T-cell (primary cell): ENCODE data around the gene ELMO2. TPM values are rescaled to one million over a fixed set of nuclear protein-coding genes. Genes with fewer than 3 reads are reported as not detected.

Source experiments
- ATAC-seq, 4 experiments: fragments of 200-7000 bp in 3 of 4; fragments of 150-1000 bp in 1 of 4; cut with Tn5 transposase; replicated peaks in 1 of 4; 1 replicate in 3 of 4; 2 replicates in 1 of 4; pipeline ENCODE4 v1.10.0; 2021; ENCODE audit warnings: moderate library complexity in 3 of 4, mild to moderate bottlenecking in 2 of 4, moderate number of reproducible peaks in 1 of 4
- CTCF ChIA-PET, 2 donors: fragments of 300-600 bp; sonication (Branson Sonifier 250); formaldehyde crosslinking; loops; one replicate each; lab custom pipeline; 2022; ENCODE audit warnings: antibody characterized with exemption in 2 of 2; lab: Charles Lee
- POLR2A ChIA-PET, 2 donors: fragments of 300-600 bp; sonication (Branson Sonifier 250); formaldehyde crosslinking; loops; one replicate each; lab custom pipeline; 2022; ENCODE audit warnings: antibody characterized with exemption in 2 of 2; lab: Charles Lee
- DNase-seq, 35 experiments: peaks; one replicate each; pipeline versions ENCODE4 v3.0.0 to v3.0.0-alpha.2; 2013 to 2023
- H3K27ac ChIP-seq: one replicate; pipeline ENCODE4 v1.5.1; 2013; ENCODE audit warnings: low read length
- H3K27me3 ChIP-seq, 2 experiments: replicated peaks in 1 of 2; 1 replicate in 1 of 2; 2 replicates in 1 of 2; pipeline versions ENCODE4 v1.6.1 to v1.7.0; 2013; ENCODE audit warnings: low read length in 1 of 2, mixed read lengths in 1 of 2; ENCODE audit not compliant: control insufficient read depth in 2 of 2, insufficient read depth in 2 of 2; ENCODE audit errors: extremely low read depth in 1 of 2
- H3K36me3 ChIP-seq, 2 donors: 1 replicate in 1 of 2; 2 replicates in 1 of 2; pipeline versions ENCODE4 v1.6.1 to v1.7.0; 2013; ENCODE audit warnings: low read length in 1 of 2; ENCODE audit not compliant: control insufficient read depth in 2 of 2, insufficient read depth in 1 of 2; ENCODE audit errors: extremely low read depth in 1 of 2
- H3K4me1 ChIP-seq, 2 experiments: 1 replicate in 1 of 2; 2 replicates in 1 of 2; pipeline versions ENCODE4 v1.6.1 to v1.7.0; 2013; ENCODE audit warnings: low read length in 2 of 2, mixed read lengths in 1 of 2; ENCODE audit not compliant: insufficient read depth in 2 of 2, control insufficient read depth in 1 of 2; ENCODE audit errors: extremely low read depth in 1 of 2
- H3K4me3 ChIP-seq, 2 donors: 1 replicate in 1 of 2; 2 replicates in 1 of 2; pipeline versions ENCODE4 v1.5.1 to v1.7.0; 2013; ENCODE audit warnings: mild to moderate bottlenecking in 2 of 2, low read length in 1 of 2, moderate library complexity in 1 of 2; ENCODE audit not compliant: control insufficient read depth in 1 of 2; ENCODE audit errors: extremely low read depth in 1 of 2
- H3K9me3 ChIP-seq: 2 replicates; pipeline ENCODE4 v1.7.0; 2013
- H3K27ac Mint-ChIP-seq, 2 donors: one replicate each; pipeline ENCODE4 v1.8.0; 2020 to 2021; ENCODE audit warnings: mild to moderate bottlenecking in 2 of 2, mixed read lengths in 2 of 2
- H3K27me3 Mint-ChIP-seq, 2 donors: one replicate each; pipeline ENCODE4 v1.8.0; 2021 to 2022; ENCODE audit warnings: mixed read lengths in 2 of 2
- H3K36me3 Mint-ChIP-seq: one replicate; pipeline ENCODE4 v1.8.0; 2021; ENCODE audit warnings: mixed read lengths
- H3K4me1 Mint-ChIP-seq, 3 donors: one replicate each; pipeline ENCODE4 v1.8.0; 2020 to 2022; ENCODE audit warnings: mixed read lengths in 3 of 3, mild to moderate bottlenecking in 1 of 3
- H3K4me3 Mint-ChIP-seq, 3 donors: one replicate each; pipeline ENCODE4 v1.8.0; 2020 to 2022; ENCODE audit warnings: mild to moderate bottlenecking in 3 of 3, mixed read lengths in 3 of 3, moderate library complexity in 3 of 3
- H3K9me3 Mint-ChIP-seq, 3 donors: one replicate each; pipeline ENCODE4 v1.8.0; 2020 to 2022; ENCODE audit warnings: mixed read lengths in 3 of 3
- WGBS: methylation state at CpG from one replicate; pipeline ENCODE4 v1.1.5; 2013; ENCODE audit warnings: missing lambda C conversion rate; ENCODE audit not compliant: insufficient coverage; 5-methylcytosine and 5-hydroxymethylcytosine counted together
- total RNA-seq, 35 experiments: library from RNA in 6 of 35; stranded (reverse) in 6 of 35; fragments of 120-200 nt in 1 of 35; gene quantifications; one replicate each; pipeline versions ENCODE4 v1.2.1 to v1.2.4 and lab custom pipeline; 2013 to 2026

The ELMO2 gene
- total RNA-seq, 5 donors from 2014 or later (not counting 1 experiment from before 2014, with no cell fraction given) = 48.8 to 86.6 (median 54.2) TPM

- WGBS = 100% methylated on average over 1 of the region's 5 CpGs
- no peak for ATAC-seq
- Mint-ChIP-seq H3K4me3 (no peak overlapping the region), H3K4me1 (no peaks in the 10 kb centered on the region), H3K27ac (no peak overlapping the region), H3K27me3 (peaks cover 24 to 50% of the 10 kb centered on the region in 2 donors), H3K36me3 (no peaks in the 10 kb centered on the region), H3K9me3 (peaks cover 0 to 10% (median 10%) of the 10 kb centered on the region in 3 donors)
- CTCF ChIA-PET = no interaction called here
- no peaks in the 10 kb centered on the region for H3K4me1 ChIP-seq
- H3K27me3 ChIP-seq = peaks cover 3 to 16% of the 10 kb centered on the region in 2 experiments
- no peak overlapping the region for H3K4me3 ChIP-seq
- no peak for DNase-seq
- no peak overlapping the region for H3K27ac ChIP-seq
- POLR2A ChIA-PET = no interaction called here
- no peaks in the 10 kb centered on the region for H3K36me3 ChIP-seq
- H3K9me3 ChIP-seq = no peaks in the 10 kb centered on the region
Measured at GRCh38 chr20:46420878-46421277, 14.5 kb upstream of the ELMO2 start.

DNA sequence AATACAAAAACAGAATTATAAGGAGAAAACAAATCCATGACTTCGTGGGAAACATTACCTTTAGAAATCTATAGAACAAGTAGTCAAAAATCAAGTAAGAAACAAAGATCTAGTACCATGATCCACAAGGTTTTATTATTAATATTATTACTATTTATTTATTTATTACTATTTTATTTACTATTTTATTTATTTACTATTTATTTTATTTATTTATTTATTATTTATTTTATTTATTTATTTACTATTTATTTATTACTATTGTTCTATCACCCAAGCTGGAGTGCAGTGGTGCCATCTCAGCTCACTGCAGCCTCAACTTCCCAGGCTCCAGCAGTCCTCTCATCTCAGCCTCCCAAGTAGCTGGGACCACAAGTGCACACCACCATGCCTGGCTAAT, 13.5 kb upstream of the ELMO2 start:
- peaks cover 30 to 50% of the 10 kb centered on the region in 2 donors for H3K27me3 Mint-ChIP-seq
- peaks cover 0 to 10% (median 10%) of the 10 kb centered on the region in 3 donors for H3K9me3 Mint-ChIP-seq
- peaks cover 3 to 19% of the 10 kb centered on the region in 2 experiments for H3K27me3 ChIP-seq
- no peaks in the 10 kb centered on the region for H3K4me1 Mint-ChIP-seq
- no peaks in the 10 kb centered on the region for H3K36me3 ChIP-seq
- ATAC-seq (no peak), DNase-seq (no peak)
- ChIA-PET POLR2A (no interaction called here), CTCF (interaction anchor here in 1 of 2 donors (0.6 kb wide), 1 partner anchor 17 kb away, joined by 4 read pairs; no protein-coding TSS in a partner anchor)
- H3K4me1 ChIP-seq = no peaks in the 10 kb centered on the region
- no peak overlapping the region for H3K27ac ChIP-seq
- no peak overlapping the region for H3K4me3 Mint-ChIP-seq
- H3K36me3 Mint-ChIP-seq = no peaks in the 10 kb centered on the region
- no CpG with 5 or more reads among the region's 1 CpG for WGBS
- no peak overlapping the region for H3K27ac Mint-ChIP-seq
- no peak overlapping the region for H3K4me3 ChIP-seq
- H3K9me3 ChIP-seq = no peaks in the 10 kb centered on the region

GRCh38 chr20:46416839-46417238, 10.4 kb upstream of the ELMO2 start:
- H3K4me3 Mint-ChIP-seq = no peak overlapping the region
- ChIA-PET CTCF (interaction anchor here in 1 of 2 donors (0.6 kb wide), 1 partner anchor 29 kb away, joined by 3 read pairs; no protein-coding TSS in a partner anchor), POLR2A (no interaction called here)
- Histone ChIP-seq H3K9me3 (no peaks in the 10 kb centered on the region), H3K4me3 (no peak overlapping the region), H3K4me1 (no peaks in the 10 kb centered on the region), H3K36me3 (no peaks in the 10 kb centered on the region), H3K27ac (no peak overlapping the region), H3K27me3 (peaks cover 6 to 19% of the 10 kb centered on the region in 2 experiments)
- H3K27me3 Mint-ChIP-seq = peaks cover 36 to 38% of the 10 kb centered on the region in 2 donors
- H3K27ac Mint-ChIP-seq = no peak overlapping the region
- H3K9me3 Mint-ChIP-seq = peaks cover 0 to 10% (median 10%) of the 10 kb centered on the region in 3 donors
- H3K4me1 Mint-ChIP-seq = no peaks in the 10 kb centered on the region
- no peak for ATAC-seq
- WGBS = no CpG with 5 or more reads among the region's 2 CpGs
- DNase-seq = no peak
- no peaks in the 10 kb centered on the region for H3K36me3 Mint-ChIP-seq

DNA sequence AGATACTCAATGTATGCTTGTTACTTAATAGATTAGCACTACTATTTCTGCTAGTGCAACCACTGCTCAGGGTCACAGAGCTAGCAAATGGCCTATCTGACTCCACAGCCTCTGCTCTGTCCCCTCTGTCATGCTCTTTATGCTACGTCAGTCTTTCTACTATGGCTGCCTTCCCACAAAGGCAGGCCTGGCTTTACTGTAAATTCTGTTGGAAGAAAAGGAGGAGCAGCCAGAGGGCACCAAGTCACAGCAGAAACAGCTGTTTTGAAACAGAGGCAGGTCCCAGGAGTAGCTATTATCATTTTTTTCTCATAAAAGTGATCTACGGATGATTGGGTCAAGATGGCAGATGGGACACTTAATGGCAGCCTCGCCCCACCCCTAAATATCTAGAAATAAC, 10.0 kb upstream of the ELMO2 start:
- DNase-seq (no peak), ATAC-seq (no peak)
- ChIA-PET CTCF (interaction anchor here in 1 of 2 donors (0.6 kb wide), 1 partner anchor 29 kb away, joined by 3 read pairs; no protein-coding TSS in a partner anchor), POLR2A (no interaction called here)
- Histone ChIP-seq H3K27me3 (peaks cover 6 to 21% of the 10 kb centered on the region in 2 experiments), H3K9me3 (no peaks in the 10 kb centered on the region), H3K36me3 (no peaks in the 10 kb centered on the region), H3K4me3 (no peak overlapping the region), H3K4me1 (peaks cover 0 to under 1% of the 10 kb centered on the region in 2 experiments), H3K27ac (no peak overlapping the region)
- Mint-ChIP-seq H3K9me3 (peaks cover 0 to 10% (median 10%) of the 10 kb centered on the region in 3 donors), H3K36me3 (no peaks in the 10 kb centered on the region), H3K4me1 (peaks cover 0 to 2% (median 0%) of the 10 kb centered on the region in 3 donors), H3K4me3 (no peak overlapping the region), H3K27ac (no peak overlapping the region), H3K27me3 (peaks cover 36 to 38% of the 10 kb centered on the region in 2 donors)
- no CpG with 5 or more reads among the region's 3 CpGs for WGBS

GRCh38 chr20:46415773-46416172, 9.4 kb upstream of the ELMO2 start:
- no peak for DNase-seq
- CTCF ChIA-PET = no interaction called here
- peaks cover 34 to 36% of the 10 kb centered on the region in 2 donors for H3K27me3 Mint-ChIP-seq

DNA sequence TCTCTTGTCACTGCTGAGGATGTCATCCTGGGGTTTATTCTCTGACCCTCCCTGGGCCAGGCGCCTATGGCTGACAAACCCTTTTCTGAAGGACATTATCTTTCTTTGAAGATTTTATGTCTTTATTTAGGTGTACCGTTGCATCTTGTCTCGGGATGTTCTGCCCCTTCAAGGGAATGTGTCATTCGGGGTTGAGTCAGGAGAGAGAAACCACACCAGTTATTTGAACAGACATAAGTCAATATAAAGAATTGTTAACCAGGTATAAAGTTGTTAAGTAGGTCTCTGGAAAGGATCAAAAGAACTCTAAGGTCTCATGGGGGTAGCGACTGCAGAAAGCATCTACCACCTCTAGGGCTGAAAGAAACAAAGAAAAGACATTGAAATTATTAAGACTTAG, 8.2 kb upstream of the ELMO2 start:
- ChIA-PET POLR2A (no interaction called here), CTCF (no interaction called here)
- Histone ChIP-seq H3K27me3 (peaks cover 6 to 17% of the 10 kb centered on the region in 2 experiments), H3K4me1 (peaks cover 3 to 8% of the 10 kb centered on the region in 2 experiments), H3K4me3 (no peak overlapping the region), H3K27ac (no peak overlapping the region), H3K36me3 (no peaks in the 10 kb centered on the region), H3K9me3 (no peaks in the 10 kb centered on the region)
- no peak overlapping the region for H3K27ac Mint-ChIP-seq
- DNase-seq (no peak), ATAC-seq (no peak)
- H3K4me1 Mint-ChIP-seq = peaks cover 7 to 9% (median 8%) of the 10 kb centered on the region in 3 donors
- peaks cover 31 to 36% of the 10 kb centered on the region in 2 donors for H3K27me3 Mint-ChIP-seq
- H3K9me3 Mint-ChIP-seq = peaks cover 0 to 10% (median 10%) of the 10 kb centered on the region in 3 donors
- no peaks in the 10 kb centered on the region for H3K36me3 Mint-ChIP-seq
- no peak overlapping the region for H3K4me3 Mint-ChIP-seq
- WGBS = 60% methylated on average over 1 of the region's 5 CpGs

More at GRCh38 chr20:46415773-46416172, 9.4 kb upstream of the ELMO2 start:
- no peak overlapping the region for H3K4me3 ChIP-seq
- H3K9me3 Mint-ChIP-seq = peaks cover 0 to 10% (median 10%) of the 10 kb centered on the region in 3 donors
- H3K36me3 ChIP-seq = no peaks in the 10 kb centered on the region
- POLR2A ChIA-PET = no interaction called here
- H3K9me3 ChIP-seq = no peaks in the 10 kb centered on the region
- no peak overlapping the region for H3K27ac ChIP-seq
- H3K4me1 ChIP-seq = peaks cover under 1 to 5% of the 10 kb centered on the region in 2 experiments
- no CpG with 5 or more reads among the region's 3 CpGs for WGBS
- H3K4me1 Mint-ChIP-seq = peaks cover 2 to 4% (median 4%) of the 10 kb centered on the region in 3 donors
- no peak for ATAC-seq
- peaks cover 6 to 21% of the 10 kb centered on the region in 2 experiments for H3K27me3 ChIP-seq
- H3K36me3 Mint-ChIP-seq = no peaks in the 10 kb centered on the region
- no peak overlapping the region for H3K4me3 Mint-ChIP-seq
- H3K27ac Mint-ChIP-seq = no peak overlapping the region
